Fibroblast of lung (primary cell): ENCODE results near the gene KMO. TPM values are rescaled to one million over a fixed set of nuclear protein-coding genes. Genes with fewer than 3 reads are reported as not detected.

ENCODE experiments used
- DNase-seq, 2 donors: peaks; one replicate each; pipeline versions ENCODE4 v3.0.0 to v3.0.0-alpha.2; 2010; ENCODE audit warnings: low read depth in 2 of 2
- H2AFZ ChIP-seq: 2 replicates; pipeline ENCODE4 v1.5.1; 2012; ENCODE audit warnings: low read length, control low read depth, inconsistent platforms
- H3K27ac ChIP-seq: 2 replicates; pipeline ENCODE4 v1.5.1; 2011; ENCODE audit warnings: low read length, control low read depth; ENCODE audit not compliant: insufficient read depth
- H3K27me3 ChIP-seq: 2 replicates; pipeline ENCODE4 v1.5.1; 2011; ENCODE audit warnings: mild to moderate bottlenecking, low read length; ENCODE audit not compliant: control insufficient read depth, insufficient read depth
- H3K36me3 ChIP-seq: 2 replicates; pipeline ENCODE4 v1.5.1; 2011; ENCODE audit warnings: low read length; ENCODE audit not compliant: control insufficient read depth, insufficient read depth
- H3K4me1 ChIP-seq: 2 replicates; pipeline ENCODE4 v1.5.1; 2011; ENCODE audit warnings: low read length; ENCODE audit not compliant: control insufficient read depth, insufficient read depth; ENCODE audit errors: extremely low read depth
- H3K4me2 ChIP-seq: 2 replicates; pipeline ENCODE4 v1.5.1; 2011; ENCODE audit warnings: low read length, control low read depth; ENCODE audit not compliant: insufficient read depth; ENCODE audit errors: extremely low read depth
- H3K4me3 ChIP-seq, 4 experiments: fragments of 200-600 bp in 1 of 4; sonication (generic) in 1 of 4; replicated peaks in 1 of 4; 2 replicates each; pipeline ENCODE4 v1.5.1; 2011 to 2016; ENCODE audit warnings: low read length in 4 of 4, low read depth in 3 of 4, mild to moderate bottlenecking in 3 of 4, control low read depth in 2 of 4, inconsistent platforms in 1 of 4, mixed read lengths in 1 of 4; ENCODE audit not compliant: insufficient read depth in 1 of 4; ENCODE audit errors: control extremely low read depth in 1 of 4
- H3K79me2 ChIP-seq: 2 replicates; pipeline ENCODE4 v1.5.1; 2012; ENCODE audit warnings: mild to moderate bottlenecking, low read length, inconsistent platforms; ENCODE audit not compliant: control insufficient read depth, insufficient read depth
- H3K9ac ChIP-seq: 2 replicates; pipeline ENCODE4 v1.5.1; 2011; ENCODE audit warnings: mild to moderate bottlenecking, low read length, control low read depth; ENCODE audit not compliant: insufficient read depth
- H3K9me3 ChIP-seq: 2 replicates; pipeline ENCODE4 v1.5.1; 2012; ENCODE audit warnings: low read depth, low read length; ENCODE audit not compliant: control insufficient read depth, insufficient read depth
- H4K20me1 ChIP-seq: 2 replicates; pipeline ENCODE4 v1.5.1; 2011; ENCODE audit warnings: low read length; ENCODE audit not compliant: control insufficient read depth, insufficient read depth; ENCODE audit errors: extremely low read depth
- CTCF ChIP-seq, 2 donors: IDR thresholded peaks in 1 of 2; conservative IDR thresholded peaks in 1 of 2; 1 replicate in 1 of 2; 2 replicates in 1 of 2; pipeline ENCODE4 v1.5.1; 2011 to 2012; ENCODE audit warnings: low read length in 2 of 2, control low read depth in 1 of 2, inconsistent platforms in 1 of 2, low read depth in 1 of 2, mild to moderate bottlenecking in 1 of 2
- EZH2 ChIP-seq: IDR thresholded peaks from 2 replicates; pipeline ENCODE4 v1.5.1; 2012; ENCODE audit warnings: low read length, control low read depth, mild to moderate bottlenecking; ENCODE audit errors: missing control alignments
- polyA plus RNA-seq, 2 donors: library from polyadenylated mRNA; depleted of rRNA in 1 of 2; stranded (reverse) in 1 of 2; unstranded in 1 of 2; fragments of >200 nt; gene quantifications; 2 replicates each; pipeline ENCODE4 v1.2.1, GENCODE V29; 2011 to 2012; ENCODE audit warnings: missing spikeins in 1 of 2
- total RNA-seq: library from RNA; depleted of rRNA; stranded (reverse); fragments of >200 nt; gene quantifications from 2 replicates; pipeline ENCODE4 v1.2.1, GENCODE V29; 2014

The KMO gene
- total and polyA plus RNA-seq, 2 donors (not counting 1 experiment from before 2014, with no cell fraction given) = 0.07 TPM; not detected in 1

- H4K20me1 ChIP-seq = no peaks in the 10 kb centered on the region
- H3K4me2 ChIP-seq = no peak overlapping the region
- H3K27me3 ChIP-seq = no peaks in the 10 kb centered on the region
- no peaks in the 10 kb centered on the region for H3K9me3 ChIP-seq
- TF ChIP-seq CTCF (conservative IDR thresholded peaks at IDR 0.05 in 1 of 2, IDR thresholded peaks at IDR 0.05 in 1 of 2; ENCODE audit: low read depth in 1 of 2, low read length in 2 of 2) (peak; percentile 49 to 50), EZH2 (no peak)
- peak; percentile 61 to 82 for DNase-seq
- H3K36me3 ChIP-seq = no peaks in the 10 kb centered on the region
- no peak overlapping the region for H3K27ac ChIP-seq
- peaks cover 11% of the 10 kb centered on the region for H3K4me1 ChIP-seq
- no peak overlapping the region for H3K4me3 ChIP-seq
- no peak overlapping the region for H2AFZ ChIP-seq
- H3K9ac ChIP-seq = no peak overlapping the region
- H3K79me2 ChIP-seq = no peaks in the 10 kb centered on the region
Measured at GRCh38 chr1:241611063-241611462, 78.9 kb downstream of the KMO start.

GRCh38 chr1:241611736-241612135 is 79.6 kb downstream of the KMO start:
- Histone ChIP-seq H3K4me1 (peaks cover 11% of the 10 kb centered on the region), H2AFZ (no peak overlapping the region), H3K9ac (no peak overlapping the region), H3K36me3 (no peaks in the 10 kb centered on the region), H4K20me1 (no peaks in the 10 kb centered on the region), H3K4me3 (no peak overlapping the region), H3K4me2 (no peak overlapping the region), H3K27me3 (no peaks in the 10 kb centered on the region), H3K27ac (peak overlapping the region; percentile 65), H3K79me2 (no peaks in the 10 kb centered on the region), H3K9me3 (no peaks in the 10 kb centered on the region)
- TF ChIP-seq EZH2 = no peak
- TF ChIP-seq CTCF (conservative IDR thresholded peaks at IDR 0.05 in 1 of 2, IDR thresholded peaks at IDR 0.05 in 1 of 2; ENCODE audit: low read depth in 1 of 2, low read length in 2 of 2) = no peak
- DNase-seq = no peak

- Histone ChIP-seq H3K9me3 (no peaks in the 10 kb centered on the region), H3K27me3 (no peaks in the 10 kb centered on the region), H3K9ac (no peak overlapping the region), H4K20me1 (no peaks in the 10 kb centered on the region), H2AFZ (peak overlapping the region; percentile 41), H3K4me2 (peak overlapping the region; percentile 37), H3K4me3 (peak overlapping the region in 1 of 4 experiments; percentile 17), H3K36me3 (no peaks in the 10 kb centered on the region), H3K27ac (peak overlapping the region; percentile 65), H3K4me1 (peaks cover 11% of the 10 kb centered on the region), H3K79me2 (no peaks in the 10 kb centered on the region)
- TF ChIP-seq EZH2 (no peak), CTCF (conservative IDR thresholded peaks at IDR 0.05 in 1 of 2, IDR thresholded peaks at IDR 0.05 in 1 of 2; ENCODE audit: low read depth in 1 of 2, low read length in 2 of 2) (no peak)
- DNase-seq = peak; percentile 92 to 95
Measured at GRCh38 chr1:241612533-241613477, 80.6 kb downstream of the KMO start.
